Calu3 (cell line): ENCODE results near the gene ARL15. TPM values are rescaled to one million over a fixed set of nuclear protein-coding genes. Genes with fewer than 3 reads are reported as not detected.

ENCODE experiments used
- BruUV-seq: library from RNA; stranded (reverse); fragments of 400-500 nt; replicated peaks from 2 replicates; lab custom pipeline; 2021; lab: Mats Ljungman, UMichigan
- CTCF ChIA-PET: fragments of 300-600 bp; sonication (Branson Sonifier 250); formaldehyde crosslinking; loops from one replicate; lab custom pipeline; 2022; ENCODE audit warnings: antibody characterized with exemption; lab: Charles Lee
- DNase-seq: peaks from one replicate; pipeline ENCODE4 v3.0.0; 2022
- H3K27ac Mint-ChIP-seq: one replicate; pipeline ENCODE4 v1.8.0; 2022; ENCODE audit warnings: mixed read lengths; ENCODE audit not compliant: unreplicated experiment
- H3K27me3 Mint-ChIP-seq: one replicate; pipeline ENCODE4 v1.8.0; 2022; ENCODE audit warnings: mixed read lengths; ENCODE audit not compliant: unreplicated experiment
- H3K36me3 Mint-ChIP-seq: one replicate; pipeline ENCODE4 v1.8.0; 2022; ENCODE audit warnings: mild to moderate bottlenecking, moderate library complexity, mixed read lengths; ENCODE audit not compliant: insufficient read depth, unreplicated experiment
- H3K4me1 Mint-ChIP-seq: one replicate; pipeline ENCODE4 v1.8.0; 2022; ENCODE audit warnings: mild to moderate bottlenecking, low read depth, mixed read lengths; ENCODE audit not compliant: unreplicated experiment
- H3K4me3 Mint-ChIP-seq: one replicate; pipeline ENCODE4 v1.8.0; 2022; ENCODE audit warnings: mild to moderate bottlenecking, low read depth, moderate library complexity, mixed read lengths; ENCODE audit not compliant: unreplicated experiment
- H3K9me3 Mint-ChIP-seq: one replicate; pipeline ENCODE4 v1.8.0; 2022; ENCODE audit warnings: low read depth, mixed read lengths; ENCODE audit not compliant: unreplicated experiment
- intact Hi-C: fragments of 100-400 bp; cut with micrococcal nuclease; formaldehyde crosslinking; loops from one replicate; pipeline ENCODE4 v1.10.0; 2022; ENCODE audit not compliant: unreplicated experiment
- total RNA-seq: library from RNA; stranded (reverse); gene quantifications from 2 replicates; pipeline ENCODE4 v1.2.3, GENCODE V29; 2022
- TF ChIP-seq, protein P1 (sequence below): fragments of 200-600 bp; IDR thresholded peaks from one replicate; pipeline ENCODE4 v1.8.0; 2022; ENCODE audit warnings: antibody characterized with exemption; ENCODE audit not compliant: unreplicated experiment

Gene ARL15
- total RNA-seq, 1 experiment from 2014 or later, result 15.1 TPM

DNA sequence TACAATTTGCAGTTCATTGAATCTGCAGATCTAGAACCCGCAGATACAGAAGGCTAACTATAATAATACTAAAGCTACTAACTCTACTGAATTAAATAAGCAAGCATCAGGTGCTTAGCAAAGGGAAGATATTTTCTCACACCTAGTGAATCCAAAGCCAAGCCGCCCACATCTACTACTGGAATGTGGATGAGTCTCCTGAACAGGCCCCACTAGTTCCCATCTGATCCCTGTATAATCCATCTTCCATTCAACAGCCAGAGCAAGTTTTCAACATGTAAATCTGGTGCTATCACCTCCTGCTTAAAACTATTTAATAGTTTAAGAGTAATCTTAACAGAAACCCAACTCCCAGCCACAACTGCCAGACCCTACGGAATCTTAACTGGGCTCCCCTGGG is 18.9 kb downstream of the ARL15 start:
- Mint-ChIP-seq H3K36me3 (no peaks in the 10 kb centered on the region), H3K4me3 (no peak overlapping the region), H3K9me3 (no peaks in the 10 kb centered on the region), H3K27me3 (no peaks in the 10 kb centered on the region), H3K4me1 (no peaks in the 10 kb centered on the region), H3K27ac (no peak overlapping the region)
- BruUV-seq, result no TSS peak
- CTCF ChIA-PET, result no interaction called here
- intact Hi-C loops, result no loop called here
- TF ChIP-seq, protein P1, sequence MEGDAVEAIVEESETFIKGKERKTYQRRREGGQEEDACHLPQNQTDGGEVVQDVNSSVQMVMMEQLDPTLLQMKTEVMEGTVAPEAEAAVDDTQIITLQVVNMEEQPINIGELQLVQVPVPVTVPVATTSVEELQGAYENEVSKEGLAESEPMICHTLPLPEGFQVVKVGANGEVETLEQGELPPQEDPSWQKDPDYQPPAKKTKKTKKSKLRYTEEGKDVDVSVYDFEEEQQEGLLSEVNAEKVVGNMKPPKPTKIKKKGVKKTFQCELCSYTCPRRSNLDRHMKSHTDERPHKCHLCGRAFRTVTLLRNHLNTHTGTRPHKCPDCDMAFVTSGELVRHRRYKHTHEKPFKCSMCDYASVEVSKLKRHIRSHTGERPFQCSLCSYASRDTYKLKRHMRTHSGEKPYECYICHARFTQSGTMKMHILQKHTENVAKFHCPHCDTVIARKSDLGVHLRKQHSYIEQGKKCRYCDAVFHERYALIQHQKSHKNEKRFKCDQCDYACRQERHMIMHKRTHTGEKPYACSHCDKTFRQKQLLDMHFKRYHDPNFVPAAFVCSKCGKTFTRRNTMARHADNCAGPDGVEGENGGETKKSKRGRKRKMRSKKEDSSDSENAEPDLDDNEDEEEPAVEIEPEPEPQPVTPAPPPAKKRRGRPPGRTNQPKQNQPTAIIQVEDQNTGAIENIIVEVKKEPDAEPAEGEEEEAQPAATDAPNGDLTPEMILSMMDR, result no peak
- no peak for DNase-seq

DNA sequence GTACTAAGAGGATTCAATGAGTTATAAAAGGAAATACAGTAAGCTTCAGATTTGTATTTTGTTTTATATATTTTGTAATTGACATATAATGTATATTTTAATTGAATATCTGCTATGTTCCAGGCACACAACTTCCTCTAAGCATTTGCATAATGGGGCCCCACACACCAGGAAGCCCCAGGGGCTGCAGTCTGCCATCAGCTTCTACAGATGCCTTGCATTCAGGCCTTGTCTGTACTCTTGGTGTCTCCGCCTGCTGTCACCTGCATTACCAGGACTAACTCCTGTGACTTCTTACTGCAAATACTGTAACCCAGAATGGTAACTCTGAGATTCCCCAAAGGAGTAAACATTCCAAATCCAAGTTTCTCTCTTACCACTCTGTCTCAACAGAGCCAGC is 20.6 kb downstream of the ARL15 start:
- intact Hi-C loops, result no loop called here
- no TSS peak for BruUV-seq
- Mint-ChIP-seq H3K9me3 (no peaks in the 10 kb centered on the region), H3K4me1 (no peaks in the 10 kb centered on the region), H3K4me3 (no peak overlapping the region), H3K27ac (no peak overlapping the region), H3K36me3 (no peaks in the 10 kb centered on the region), H3K27me3 (no peaks in the 10 kb centered on the region)
- TF ChIP-seq, protein P1, result no peak
- CTCF ChIA-PET, result no interaction called here
- no peak for DNase-seq

DNA sequence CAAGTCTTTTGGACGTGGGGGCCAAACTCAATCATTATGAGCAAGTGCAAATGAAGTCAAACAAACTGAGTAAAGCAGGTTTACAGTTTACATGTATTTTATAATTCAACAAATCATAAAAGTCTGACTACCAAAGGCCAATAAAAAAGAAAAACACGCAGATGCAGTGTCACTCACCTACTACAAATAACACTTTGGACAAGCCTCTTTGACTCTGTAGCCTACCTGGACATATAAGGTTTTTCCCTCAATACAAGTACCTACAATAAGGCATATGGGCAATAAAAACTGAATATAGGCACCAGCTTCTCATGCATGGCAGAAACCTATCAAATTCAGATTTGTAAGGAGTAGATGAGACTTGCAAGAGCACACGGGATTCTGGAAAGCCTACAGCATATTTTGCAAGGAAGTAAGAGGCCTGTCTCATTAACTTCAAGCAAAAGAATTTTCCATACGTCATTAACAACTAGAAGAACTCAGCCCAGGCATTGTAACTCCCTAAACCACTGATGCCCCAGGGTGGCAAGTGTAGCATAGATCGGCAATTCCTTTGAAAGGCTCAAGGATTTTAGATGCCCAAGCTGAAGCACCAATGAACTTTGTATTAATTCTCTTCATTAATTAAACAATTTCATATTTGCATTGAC is 21.7 kb downstream of the ARL15 start:
- H3K4me3 Mint-ChIP-seq, result no peak overlapping the region
- no TSS peak for BruUV-seq
- CTCF ChIA-PET, result interaction anchor here (0.7 kb wide), 1 partner anchor 13 kb away, joined by 4 read pairs; no protein-coding TSS in a partner anchor
- intact Hi-C loops, result no loop called here
- H3K4me1 Mint-ChIP-seq, result no peaks in the 10 kb centered on the region
- no peaks in the 10 kb centered on the region for H3K9me3 Mint-ChIP-seq
- no peaks in the 10 kb centered on the region for H3K36me3 Mint-ChIP-seq
- no peak for DNase-seq
- TF ChIP-seq, protein P1, result no peak
- H3K27me3 Mint-ChIP-seq, result no peaks in the 10 kb centered on the region
- no peak overlapping the region for H3K27ac Mint-ChIP-seq

DNA sequence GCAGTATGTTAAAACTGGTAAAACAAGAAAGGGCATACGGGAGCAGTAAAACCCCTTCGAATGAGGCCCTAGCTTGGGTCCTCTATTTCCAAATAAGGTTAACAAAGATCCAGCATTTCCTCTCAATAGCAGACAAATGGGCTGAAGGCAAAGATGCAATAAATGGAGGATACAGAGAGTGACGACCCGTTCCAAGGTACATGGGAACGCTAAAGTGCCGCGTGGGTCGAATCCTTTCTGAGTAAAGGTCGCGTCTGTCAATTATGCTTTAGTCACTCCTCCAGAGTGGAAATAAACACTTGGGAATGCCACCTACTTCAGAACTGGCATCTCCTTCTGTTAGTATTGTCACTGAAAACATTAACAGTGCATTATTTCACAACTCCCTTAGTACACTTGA is 24.7 kb downstream of the ARL15 start:
- CTCF ChIA-PET, result no interaction called here
- Mint-ChIP-seq H3K27ac (no peak overlapping the region), H3K27me3 (no peaks in the 10 kb centered on the region), H3K4me3 (no peak overlapping the region), H3K9me3 (no peaks in the 10 kb centered on the region), H3K4me1 (no peaks in the 10 kb centered on the region), H3K36me3 (no peaks in the 10 kb centered on the region)
- DNase-seq, result no peak
- TF ChIP-seq, protein P1, result no peak
- no TSS peak for BruUV-seq
- intact Hi-C loops, result no loop called here
